Nephron (organoid): Measurements from ENCODE around the gene CTSZ.

Experiments used
- H3K27ac Mint-ChIP-seq, 3 experiments: 2 replicates each; pipeline ENCODE4 v1.8.0; 2020; ENCODE audit warnings: mixed read lengths in 3 of 3, mild to moderate bottlenecking in 2 of 3, moderate library complexity in 1 of 3
- H3K27me3 Mint-ChIP-seq: 2 replicates; pipeline ENCODE4 v1.8.0; 2021; ENCODE audit warnings: low read depth, mild to moderate bottlenecking, moderate library complexity, mixed read lengths
- H3K36me3 Mint-ChIP-seq: 2 replicates; pipeline ENCODE4 v1.8.0; 2020; ENCODE audit warnings: low read depth, mixed read lengths
- H3K4me1 Mint-ChIP-seq: 2 replicates; pipeline ENCODE4 v1.8.0; 2020; ENCODE audit warnings: mixed read lengths
- H3K4me3 Mint-ChIP-seq, 3 experiments: 2 replicates each; pipeline ENCODE4 v1.8.0; 2020; ENCODE audit warnings: mild to moderate bottlenecking in 3 of 3, mixed read lengths in 3 of 3, moderate library complexity in 2 of 3
- H3K9me3 Mint-ChIP-seq: 2 replicates; pipeline ENCODE4 v1.8.0; 2020; ENCODE audit warnings: mixed read lengths
- CTCF ChIP-seq, 3 experiments: fragments of 200-600 bp; sonication (generic); IDR thresholded peaks; one replicate each; pipeline ENCODE4 v1.5.0; 2021; ENCODE audit warnings: antibody characterized with exemption in 3 of 3; ENCODE audit not compliant: unreplicated experiment in 3 of 3

CTSZ gene

GRCh38 chr20:58991715-58992114 is 15.3 kb downstream of the CTSZ start:
- no peaks in the 10 kb centered on the region for H3K27me3 Mint-ChIP-seq
- H3K27ac Mint-ChIP-seq: no peak overlapping the region
- no peaks in the 10 kb centered on the region for H3K9me3 Mint-ChIP-seq
- peaks cover 85% of the 10 kb centered on the region for H3K36me3 Mint-ChIP-seq
- no peak overlapping the region for H3K4me3 Mint-ChIP-seq
- H3K4me1 Mint-ChIP-seq: peaks cover 13% of the 10 kb centered on the region
- TF ChIP-seq CTCF (IDR thresholded peaks at IDR 0.05; ENCODE audit: unreplicated experiment in 3 of 3): no peak

- H3K27ac Mint-ChIP-seq: no peak overlapping the region
- peaks cover 15% of the 10 kb centered on the region for H3K4me1 Mint-ChIP-seq
- H3K36me3 Mint-ChIP-seq: peaks cover 83% of the 10 kb centered on the region
- H3K27me3 Mint-ChIP-seq: no peaks in the 10 kb centered on the region
- H3K4me3 Mint-ChIP-seq: no peak overlapping the region
- TF ChIP-seq CTCF (IDR thresholded peaks at IDR 0.05; ENCODE audit: unreplicated experiment in 3 of 3): no peak
- no peaks in the 10 kb centered on the region for H3K9me3 Mint-ChIP-seq
Measured at GRCh38 chr20:58990651-58991445, 16.2 kb downstream of the CTSZ start.

- Mint-ChIP-seq H3K27me3 (no peaks in the 10 kb centered on the region), H3K27ac (no peak overlapping the region), H3K9me3 (no peaks in the 10 kb centered on the region), H3K36me3 (peaks cover 73% of the 10 kb centered on the region), H3K4me3 (no peak overlapping the region), H3K4me1 (peaks cover 16% of the 10 kb centered on the region)
- TF ChIP-seq CTCF (IDR thresholded peaks at IDR 0.05; ENCODE audit: unreplicated experiment in 3 of 3): no peak
Measured at GRCh38 chr20:58989196-58989595, 17.9 kb downstream of the CTSZ start.

GRCh38 chr20:58988565-58988882 is 18.5 kb downstream of the CTSZ start:
- TF ChIP-seq CTCF (IDR thresholded peaks at IDR 0.05; ENCODE audit: unreplicated experiment in 3 of 3): no peak
- Mint-ChIP-seq H3K9me3 (no peaks in the 10 kb centered on the region), H3K4me3 (no peak overlapping the region), H3K36me3 (peaks cover 71% of the 10 kb centered on the region), H3K27ac (no peak overlapping the region), H3K27me3 (no peaks in the 10 kb centered on the region), H3K4me1 (peaks cover 23% of the 10 kb centered on the region)

- peak overlapping the region; percentile 18 to 80 (median 62) for H3K27ac Mint-ChIP-seq
- TF ChIP-seq CTCF (IDR thresholded peaks at IDR 0.05; ENCODE audit: unreplicated experiment in 3 of 3): no peak
- no peaks in the 10 kb centered on the region for H3K9me3 Mint-ChIP-seq
- no peaks in the 10 kb centered on the region for H3K27me3 Mint-ChIP-seq
- H3K4me3 Mint-ChIP-seq: no peak overlapping the region
- peaks cover 67% of the 10 kb centered on the region for H3K36me3 Mint-ChIP-seq
- peaks cover 23% of the 10 kb centered on the region for H3K4me1 Mint-ChIP-seq
Measured at GRCh38 chr20:58987790-58988564, 19.1 kb downstream of the CTSZ start.
